Right kidney (tissue), 1 donor: ENCODE data around the gene MAGI2.

Source experiments
- DNase-seq: peaks from one replicate; pipeline ENCODE4 v3.0.0-alpha.2; 2016

The MAGI2 gene

DNA sequence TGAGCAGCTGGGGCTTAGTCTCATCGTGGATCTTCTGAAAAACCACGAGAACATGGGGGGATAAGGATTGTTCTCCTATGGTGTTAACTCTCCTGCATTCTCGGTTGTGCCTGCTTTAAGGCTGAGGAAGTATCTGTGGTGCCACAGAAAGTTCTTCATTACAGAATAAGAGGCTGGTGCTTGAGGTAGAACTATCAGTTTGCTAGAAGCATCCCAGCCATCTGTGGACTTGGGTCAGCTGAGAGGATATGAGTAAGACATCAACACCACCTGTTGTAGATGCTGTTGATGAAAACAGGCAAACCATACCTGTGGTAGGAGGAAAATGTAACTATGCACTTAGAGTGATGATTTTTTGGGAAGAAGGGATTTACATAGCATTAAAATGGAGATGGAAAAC lies 1238.3 kb downstream of the MAGI2 start:
- no peak for DNase-seq

DNA sequence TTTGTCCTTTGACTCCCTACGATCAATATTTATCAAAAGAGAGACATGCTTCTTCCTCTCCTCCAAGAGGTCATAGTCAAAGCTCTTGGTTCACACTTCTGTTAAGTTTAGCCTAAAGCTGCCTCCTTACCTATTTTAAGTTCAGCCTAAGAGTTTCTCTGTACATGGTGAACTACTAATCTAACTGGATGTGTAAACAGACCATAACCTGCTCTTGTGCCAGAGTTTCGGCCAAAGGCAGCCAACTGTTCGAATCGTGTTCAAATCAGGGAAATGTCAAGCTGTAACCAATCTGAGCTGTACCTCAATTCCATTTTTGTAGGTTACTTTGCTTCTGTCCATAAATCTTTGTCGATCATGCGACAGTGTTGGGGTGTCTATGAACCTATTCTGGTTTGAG lies 1240.1 kb downstream of the MAGI2 start:
- DNase-seq: no peak

DNA sequence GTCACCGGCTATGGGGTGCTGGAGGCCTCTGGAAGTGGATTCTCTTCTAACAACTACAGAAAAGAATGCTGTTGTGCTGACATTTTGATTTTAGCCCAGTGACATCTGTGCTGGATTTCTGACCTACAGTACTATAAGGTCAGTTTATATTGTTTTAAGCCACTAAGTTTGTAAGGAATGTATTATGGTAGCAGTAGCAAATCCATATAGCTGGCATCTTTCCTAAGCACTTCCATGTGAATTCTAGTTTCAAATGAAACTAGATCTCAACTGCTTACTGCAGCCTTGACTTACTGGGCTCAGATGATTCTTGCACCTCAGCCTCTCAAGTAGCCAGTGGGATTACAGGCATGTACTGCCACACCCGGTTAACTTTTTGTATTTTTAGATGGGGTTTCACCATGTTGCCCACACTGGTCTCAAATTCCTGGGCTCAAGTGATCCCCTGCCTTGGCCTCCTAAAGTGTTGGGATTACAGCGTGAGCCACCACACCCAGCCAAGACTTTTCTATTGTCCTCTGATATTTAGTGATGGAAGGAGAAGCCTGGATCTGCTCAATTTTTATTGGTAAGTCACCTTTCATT lies 1240.9 kb downstream of the MAGI2 start:
- no peak for DNase-seq

DNA sequence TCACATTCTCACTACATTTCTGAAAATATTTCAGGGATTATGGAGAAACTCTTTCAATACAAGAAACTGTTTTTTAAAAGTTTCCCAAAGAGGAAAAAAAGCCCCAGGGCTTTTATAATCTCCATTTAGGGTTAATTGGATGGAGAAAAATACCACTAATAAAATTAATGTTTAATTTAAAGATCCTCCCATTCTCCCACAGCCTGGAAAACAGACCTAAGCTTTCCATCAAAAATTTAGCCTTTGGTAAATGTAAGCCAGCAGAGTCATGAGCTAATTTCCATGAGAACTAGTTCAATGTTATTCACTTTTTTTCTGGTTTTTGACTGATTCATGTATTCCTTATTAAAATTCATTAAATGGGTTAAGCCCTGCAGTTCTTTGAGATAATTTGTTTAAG lies 1246.2 kb downstream of the MAGI2 start:
- no peak for DNase-seq

DNA sequence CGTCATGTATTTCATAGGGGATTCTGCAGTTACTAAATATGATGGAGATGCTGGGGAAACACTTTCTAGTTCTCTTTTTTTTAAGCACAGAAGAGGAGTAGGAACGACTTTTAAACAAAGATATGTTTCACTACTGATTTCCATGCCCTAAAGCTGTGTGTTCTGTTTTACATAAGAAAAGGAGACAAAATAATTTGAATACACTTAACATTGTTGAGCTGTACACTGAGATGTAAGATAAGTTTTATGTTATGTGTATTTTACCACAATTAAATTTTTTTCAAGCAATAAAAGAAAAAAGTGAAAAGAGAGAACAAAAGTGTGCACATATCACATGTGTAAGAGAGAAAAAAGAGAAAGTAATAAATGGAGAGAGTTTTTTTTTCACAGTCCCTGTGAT lies 1246.7 kb downstream of the MAGI2 start:
- no peak for DNase-seq

DNA sequence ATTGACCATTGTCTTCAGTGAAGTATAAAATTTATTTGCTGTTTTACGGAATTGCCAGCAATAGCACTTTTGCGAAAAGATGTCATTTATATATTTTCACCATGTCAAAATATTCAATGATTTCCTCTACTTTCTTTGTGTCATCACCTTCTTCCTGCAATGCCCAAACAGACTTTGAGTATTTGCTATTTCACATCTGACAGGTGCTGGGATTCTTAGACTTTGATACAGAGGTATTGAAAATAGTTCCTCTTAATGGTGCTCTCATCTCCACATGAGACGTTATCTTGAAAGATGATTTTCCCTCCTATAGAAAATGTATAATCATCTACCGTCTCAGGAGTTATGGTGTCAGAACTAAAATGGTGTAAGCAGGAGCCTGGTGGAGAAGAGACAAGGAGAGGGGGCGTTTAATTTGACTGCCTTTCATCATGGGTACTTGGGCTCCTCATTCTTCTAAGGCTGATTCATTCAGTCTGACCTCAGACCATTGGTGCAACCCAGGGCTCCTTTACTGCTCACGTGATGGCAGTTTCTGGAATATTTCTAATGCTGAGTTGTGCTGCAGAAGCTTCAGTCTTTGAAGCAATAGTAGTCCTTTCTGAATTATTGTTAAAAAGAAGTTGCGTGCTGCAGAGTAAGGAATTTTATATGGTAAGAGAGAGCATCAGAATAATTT lies 1250.3 kb downstream of the MAGI2 start:
- DNase-seq: no peak

DNA sequence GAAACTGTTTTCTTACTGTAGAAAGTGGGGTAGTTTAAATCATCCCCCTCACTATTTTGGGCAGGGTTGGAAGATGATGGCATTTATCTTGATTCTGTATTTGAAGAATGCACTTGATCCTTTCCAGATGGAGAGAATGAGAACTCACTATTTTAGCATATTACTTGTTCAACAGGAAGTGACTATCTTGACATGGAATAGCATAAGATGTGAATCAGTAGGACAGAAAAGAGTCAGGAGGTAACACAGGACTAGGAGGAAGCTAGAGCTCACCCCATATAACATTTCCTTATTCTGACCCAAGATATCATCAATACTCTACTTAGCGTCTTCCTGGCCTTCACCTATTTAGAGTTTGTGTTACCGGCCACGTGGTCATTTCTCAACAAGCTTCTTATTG lies 1254.7 kb downstream of the MAGI2 start:
- DNase-seq: no peak

DNA sequence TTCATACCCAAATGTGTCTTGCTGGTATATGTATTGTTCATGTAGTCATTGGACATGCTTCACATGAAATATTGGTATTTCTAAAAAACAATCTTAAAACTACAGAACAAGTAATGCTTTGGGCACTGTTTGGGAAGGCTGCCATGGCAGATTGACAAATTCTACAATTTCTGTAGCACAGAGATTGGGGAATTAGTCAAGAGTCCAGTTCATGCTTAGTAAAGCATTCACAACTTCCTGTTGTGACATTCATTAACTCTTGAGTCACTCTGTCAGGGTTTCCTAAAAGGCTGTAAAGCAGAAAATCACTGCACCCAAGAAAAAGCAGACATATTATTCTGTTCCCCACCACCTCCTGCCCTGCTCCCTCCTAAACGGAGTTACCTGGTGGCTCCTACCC lies 1256.0 kb downstream of the MAGI2 start:
- no peak for DNase-seq

DNA sequence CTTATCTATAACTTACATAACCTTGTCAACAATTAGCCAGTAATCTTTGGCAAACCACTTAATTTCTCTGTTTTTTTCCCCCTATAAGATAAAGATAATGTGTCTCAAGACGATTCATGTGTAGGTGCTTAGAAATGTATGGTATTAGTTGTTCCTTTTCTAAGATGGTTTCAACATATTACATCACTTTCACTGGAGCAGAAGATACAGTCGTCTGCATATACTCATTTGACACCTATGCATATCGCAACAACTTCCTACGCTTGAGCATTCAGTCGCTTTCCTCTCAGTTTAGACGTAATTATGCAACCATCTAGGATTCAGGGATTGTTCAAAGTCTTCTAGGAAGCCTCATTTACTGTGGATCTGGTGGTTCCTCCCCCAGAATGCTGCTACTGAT lies 1258.2 kb downstream of the MAGI2 start:
- no peak for DNase-seq

DNA sequence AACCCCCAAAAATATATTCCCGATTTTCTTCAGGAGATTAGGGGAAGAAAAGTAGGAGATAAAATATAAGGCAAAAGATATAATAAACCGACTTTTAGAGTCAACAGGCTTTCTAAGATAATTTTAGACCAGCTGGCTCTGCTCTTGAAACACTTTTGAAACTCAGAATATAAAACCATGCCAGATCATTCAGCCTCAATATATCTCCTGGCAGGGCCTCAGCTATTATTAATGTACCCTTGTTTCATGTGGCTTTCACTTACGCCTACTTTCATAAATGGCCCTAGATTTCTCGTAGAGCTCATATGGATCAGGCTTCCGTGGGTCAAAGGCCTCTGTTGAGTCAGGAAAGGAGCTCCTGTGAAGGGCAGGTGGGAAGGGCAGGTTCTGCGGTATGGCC lies 1258.9 kb downstream of the MAGI2 start:
- no peak for DNase-seq

DNA sequence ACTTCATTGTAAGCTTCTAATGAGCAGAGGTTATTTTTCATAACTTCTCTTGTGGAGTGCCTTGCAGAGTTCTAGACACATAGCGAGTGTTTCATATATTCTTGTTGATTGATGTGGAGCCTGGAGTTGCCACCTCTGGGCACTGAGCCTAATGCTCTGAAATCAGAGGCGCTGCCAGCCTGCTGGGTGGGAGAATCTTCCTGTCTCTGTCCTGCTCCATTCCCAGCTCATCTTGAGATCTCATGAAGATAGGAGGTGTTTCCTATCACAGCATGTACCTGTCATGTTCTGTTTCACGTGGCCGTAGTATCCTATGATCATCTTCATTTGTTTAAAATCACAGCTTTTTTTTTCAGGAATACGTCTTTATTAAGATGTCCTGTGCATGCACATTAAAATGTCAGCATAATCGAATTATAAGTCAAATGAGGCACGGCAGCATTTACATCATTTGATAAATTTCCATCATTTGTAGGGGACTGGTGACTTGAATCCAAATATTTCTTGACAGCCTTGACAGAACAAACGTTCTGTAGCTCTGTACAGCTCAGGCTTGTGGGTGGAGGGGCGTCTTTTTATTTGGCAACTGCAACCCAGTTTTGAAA lies 1261.9 kb downstream of the MAGI2 start:
- no peak for DNase-seq

DNA sequence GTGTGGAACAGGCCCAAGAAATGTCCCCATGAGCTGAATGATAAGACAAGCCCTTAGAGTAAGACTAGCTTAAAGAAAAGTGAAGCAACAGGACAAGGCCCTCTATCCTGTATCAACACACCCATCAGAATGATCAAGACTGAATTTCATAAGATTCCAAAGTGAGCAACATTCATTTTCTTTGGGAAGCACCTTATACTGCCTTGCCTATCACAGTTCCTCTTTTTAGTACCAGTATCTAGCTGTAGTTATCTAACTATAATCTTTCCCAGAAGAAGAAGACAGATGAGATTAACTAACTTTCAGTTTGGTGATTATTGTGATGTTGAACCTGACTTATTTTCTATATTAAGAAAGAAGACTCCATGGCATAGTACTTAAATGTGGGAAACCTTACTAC lies 1263.7 kb downstream of the MAGI2 start:
- no peak for DNase-seq

DNA sequence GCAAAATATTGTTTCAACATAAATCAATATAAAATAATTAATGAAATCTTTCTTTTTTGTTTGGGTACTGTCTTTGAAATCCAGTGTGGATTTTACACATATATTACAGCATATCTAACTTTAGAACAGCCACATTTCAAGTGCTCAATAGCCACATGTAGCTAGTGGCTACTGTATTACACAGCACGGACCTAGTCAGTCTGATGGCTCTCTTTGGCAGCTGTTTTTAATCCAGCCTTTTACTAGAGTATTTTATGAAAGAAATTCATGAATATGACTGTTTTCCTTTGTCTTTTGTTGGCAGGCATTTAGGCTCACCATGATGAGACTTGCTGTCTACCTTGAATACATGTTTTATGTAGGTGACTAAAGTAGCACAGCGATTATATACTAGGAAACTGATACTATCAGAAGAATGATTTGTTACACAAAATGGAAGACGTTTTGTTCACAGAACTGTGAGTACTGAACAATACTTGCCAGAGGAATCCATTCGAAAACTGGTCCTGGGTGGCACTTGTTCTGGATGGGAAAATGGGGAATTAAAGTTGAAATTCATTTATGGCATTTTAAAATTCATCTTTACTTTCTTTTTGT lies 1268.2 kb downstream of the MAGI2 start:
- no peak for DNase-seq

DNA sequence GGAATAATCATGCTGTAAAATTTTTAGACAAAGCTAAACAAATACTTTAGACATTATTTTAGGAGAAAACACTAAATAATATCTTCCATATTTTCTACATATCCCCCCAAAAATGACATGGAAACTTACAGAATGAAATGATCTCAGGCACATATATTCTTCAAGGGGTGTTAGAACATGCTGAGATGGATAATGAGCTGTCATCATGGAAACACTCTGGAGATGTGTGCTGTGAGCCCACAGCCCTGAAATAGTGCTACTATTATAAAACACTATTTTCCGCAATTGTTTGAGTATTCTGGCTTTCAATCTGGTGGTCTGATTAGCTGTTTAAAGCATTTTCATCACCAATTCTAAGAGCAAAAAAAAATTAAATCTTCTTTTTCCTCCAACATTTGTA lies 1269.2 kb downstream of the MAGI2 start:
- DNase-seq: no peak

DNA sequence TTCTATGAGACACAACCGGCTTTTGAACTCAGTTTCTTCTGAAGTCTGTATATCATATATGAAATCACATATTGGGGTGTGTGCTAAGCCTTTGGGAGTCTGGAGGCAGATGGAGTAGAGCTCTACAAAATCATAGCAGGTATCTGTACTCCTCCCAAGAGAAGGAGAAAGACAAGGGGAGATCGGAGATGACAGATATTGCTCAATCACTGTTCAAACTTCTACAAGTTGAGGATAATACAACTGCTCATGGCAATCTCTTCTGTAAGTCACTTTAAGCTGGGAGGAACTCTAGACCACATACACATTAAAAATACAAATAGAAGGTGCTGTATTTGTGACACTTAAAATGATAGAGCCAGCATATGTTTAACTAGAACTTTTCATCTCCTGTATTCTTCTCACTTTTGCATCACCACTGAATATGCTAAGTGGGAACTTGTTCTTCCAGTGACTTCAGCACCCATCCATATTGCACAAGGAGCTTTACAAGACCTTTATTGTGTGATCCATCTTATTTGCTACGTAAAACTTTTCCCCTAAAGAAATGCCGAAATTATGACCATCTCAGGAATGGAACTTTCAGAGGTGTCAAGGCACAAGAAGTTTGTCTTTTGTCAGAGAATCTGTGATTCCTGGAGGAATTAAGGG lies 1273.5 kb downstream of the MAGI2 start:
- no peak for DNase-seq

DNA sequence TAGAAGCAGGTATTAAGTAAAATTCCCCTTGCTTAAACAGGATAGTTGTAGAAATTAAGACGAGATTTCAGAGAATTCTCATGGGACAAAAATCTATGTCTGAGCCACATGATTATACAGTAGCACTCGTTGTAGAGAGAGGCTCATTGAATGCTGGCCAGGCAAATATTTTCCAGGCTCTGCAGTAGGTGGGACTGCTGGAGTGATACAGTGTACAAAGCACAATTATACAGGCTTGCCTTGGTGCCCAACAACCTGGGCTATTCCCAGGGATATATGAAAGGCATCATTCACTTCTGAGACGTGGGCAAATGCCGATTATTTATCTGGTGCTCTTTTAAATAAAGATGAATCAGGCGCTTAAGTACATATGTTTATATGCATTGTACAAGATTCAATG lies 1274.3 kb downstream of the MAGI2 start:
- DNase-seq: no peak

DNA sequence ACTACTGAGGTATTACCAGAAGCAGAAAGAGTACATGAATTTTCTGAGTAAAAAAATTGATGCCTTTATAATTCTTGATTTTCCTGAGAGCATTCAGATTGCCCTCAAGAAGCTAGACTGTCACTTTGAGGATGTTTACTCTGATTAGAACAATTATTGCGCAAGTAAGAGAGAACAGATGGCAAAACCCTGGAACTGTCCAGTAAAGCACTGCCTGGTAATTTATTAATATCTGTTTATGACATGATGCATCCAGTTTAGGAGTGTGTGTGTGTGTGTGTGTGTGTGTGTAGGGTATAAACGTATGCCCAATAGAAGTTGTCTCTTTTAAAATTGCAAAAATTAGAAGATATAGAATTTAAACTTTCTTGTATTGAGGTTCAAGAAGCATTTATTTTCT lies 1275.1 kb downstream of the MAGI2 start:
- no peak for DNase-seq

DNA sequence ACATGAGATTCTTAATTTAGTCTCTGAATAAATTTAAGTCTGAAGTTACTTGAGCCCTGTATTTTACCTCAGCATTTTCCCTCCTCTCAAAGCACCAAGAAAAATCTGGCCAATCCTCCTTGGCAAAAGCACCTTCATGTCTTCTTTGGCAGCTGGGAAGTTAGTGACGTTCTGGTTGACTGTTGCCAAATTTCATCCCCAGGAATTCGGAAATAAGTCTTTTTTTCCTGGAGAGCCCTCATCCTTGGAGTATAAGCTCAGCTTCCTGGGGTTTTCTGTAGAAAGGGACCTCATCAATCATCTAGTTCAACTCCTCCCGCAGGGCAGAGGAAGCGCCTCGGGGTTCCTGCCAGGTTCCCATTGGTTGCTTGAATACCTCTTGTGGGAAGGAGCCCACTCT lies 1277.3 kb downstream of the MAGI2 start:
- no peak for DNase-seq

DNA sequence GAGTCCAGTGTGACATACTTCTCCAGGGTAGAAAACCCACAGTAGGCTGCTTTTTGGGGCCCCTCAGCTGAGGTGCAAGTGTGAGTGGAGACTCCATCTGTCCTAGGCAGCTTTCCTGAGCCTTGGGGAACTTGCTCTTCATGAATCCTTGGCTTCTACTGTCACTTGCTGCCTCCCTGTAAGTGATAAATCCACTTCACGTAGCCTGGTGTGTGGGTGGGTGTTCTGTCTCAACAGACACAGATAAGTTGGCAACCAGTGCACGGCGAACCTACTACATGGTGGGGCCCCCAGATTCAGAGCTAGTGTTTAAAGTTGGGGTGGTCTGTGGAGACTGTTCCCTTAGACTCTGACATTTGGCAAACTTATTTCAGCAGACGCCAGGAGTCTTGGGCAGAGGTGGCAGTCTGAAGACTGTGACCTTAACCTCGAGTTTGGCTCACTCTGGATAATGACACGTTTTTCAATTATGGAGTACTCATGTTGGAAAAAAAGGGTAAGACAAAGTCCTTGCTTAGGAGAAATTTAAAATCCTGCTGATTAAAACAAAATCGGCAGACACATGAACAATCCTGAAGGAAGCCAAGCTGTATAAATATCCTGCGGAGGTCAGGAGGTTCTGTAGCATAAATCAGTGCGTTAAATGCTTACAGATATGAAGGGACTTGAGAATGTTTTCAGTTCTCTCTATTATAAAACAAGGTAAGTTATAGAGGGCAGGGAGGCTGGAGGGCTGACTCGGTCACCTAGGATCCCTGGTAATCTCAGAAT lies 1278.0 kb downstream of the MAGI2 start:
- DNase-seq: no peak

DNA sequence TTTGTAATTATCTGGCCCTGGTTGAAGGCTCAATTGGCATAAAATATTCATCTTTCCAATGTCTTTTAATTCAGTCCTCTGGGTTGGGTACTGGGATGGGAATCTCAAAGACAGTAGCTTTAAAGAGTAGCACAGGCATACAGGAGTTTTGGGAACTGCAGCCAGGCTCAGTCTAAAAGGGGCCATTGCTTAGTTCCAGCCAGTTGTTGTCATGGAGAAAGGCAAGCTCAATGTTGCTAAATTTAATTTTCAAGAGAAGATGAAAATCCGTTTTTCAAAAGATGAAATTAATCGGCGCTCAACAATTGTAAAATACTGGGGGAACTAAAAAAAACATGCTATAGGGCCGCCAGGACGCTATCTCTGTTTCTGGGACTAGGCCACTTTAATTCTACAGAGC lies 1279.8 kb downstream of the MAGI2 start:
- DNase-seq: no peak

DNA sequence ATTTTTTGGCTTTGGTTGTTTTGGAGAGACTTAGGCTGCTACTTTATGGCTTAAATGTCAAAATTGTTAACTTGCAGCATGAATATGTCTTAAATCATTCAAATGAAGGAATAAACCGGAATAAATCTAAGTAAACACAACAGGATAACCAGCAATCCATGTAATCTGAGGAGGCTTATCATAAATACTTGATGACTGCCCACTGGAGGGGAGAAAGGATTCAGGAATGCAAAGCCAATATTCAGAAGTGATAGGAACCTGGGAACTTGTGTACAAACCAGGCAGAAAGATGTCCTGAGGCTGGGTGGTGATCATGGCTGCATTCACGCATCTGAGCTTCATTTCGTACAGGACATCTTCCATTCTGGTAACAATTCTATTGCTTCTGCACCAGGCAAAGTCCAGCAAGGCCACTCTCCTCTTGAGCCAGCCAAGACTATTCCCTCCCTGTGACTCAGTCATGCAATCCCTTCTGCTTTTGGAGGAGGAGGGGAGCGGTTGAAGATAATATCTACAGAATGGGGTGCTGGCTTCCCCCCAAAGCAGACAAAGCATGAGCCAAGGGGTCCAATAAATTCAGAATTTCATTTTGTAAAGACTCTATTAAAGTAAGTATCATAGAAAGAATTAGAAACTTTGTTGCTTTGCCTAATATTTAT lies 1280.4 kb downstream of the MAGI2 start:
- DNase-seq: no peak

DNA sequence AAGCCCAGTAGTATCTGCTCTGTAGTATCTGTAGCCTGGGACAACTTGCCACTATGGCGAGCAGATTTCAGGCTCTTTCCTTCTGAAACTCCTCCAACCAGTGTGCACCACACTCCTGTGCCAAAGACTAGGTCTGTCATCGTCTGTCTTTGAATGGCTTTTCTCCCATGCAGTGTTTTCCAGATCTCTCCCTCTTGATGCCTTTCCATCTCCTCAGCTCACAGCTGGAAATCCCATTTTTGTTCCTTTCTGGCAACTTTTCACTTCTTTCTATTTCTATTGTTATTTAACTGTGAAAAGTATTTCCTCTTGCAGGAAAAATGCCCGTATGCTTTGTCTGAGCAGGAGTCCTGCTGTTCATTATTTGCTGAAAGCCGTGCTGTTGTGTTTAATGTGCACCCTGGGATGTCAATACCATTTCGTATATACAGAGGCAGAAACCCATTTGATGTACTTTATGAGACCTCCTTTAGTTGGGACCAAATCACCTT lies 1281.2 kb downstream of the MAGI2 start:
- DNase-seq: no peak
